Upper lobe of left lung (tissue), 6 donors: ENCODE results near the gene SIRT3. TPM values are rescaled to one million over a fixed set of nuclear protein-coding genes. Genes with fewer than 3 reads are reported as not detected.
"Not testable (repeated sequence)": the region's sequence is repeated elsewhere in the genome, so short reads cannot be mapped to it uniquely, and the experiment has no call there.

Source experiments
- ATAC-seq, 2 donors: fragments of 200-7000 bp; cut with Tn5 transposase; one replicate each; pipeline ENCODE4 v1.9.1; 2022; ENCODE audit warnings: mild to moderate bottlenecking in 2 of 2, moderate library complexity in 2 of 2; ENCODE audit not compliant: low FRiP score in 2 of 2
- DNase-seq, 2 donors: peaks; one replicate each; pipeline ENCODE4 v3.0.0-alpha.2; 2019 to 2020
- H3K27ac ChIP-seq, 4 donors: fragments of 200-600 bp; sonication (generic); one replicate each; pipeline ENCODE4 v1.5.1; 2016 to 2019
- H3K27me3 ChIP-seq, 4 donors: fragments of 200-600 bp; sonication (generic); one replicate each; pipeline ENCODE4 v1.5.1; 2017 to 2019
- H3K36me3 ChIP-seq, 4 donors: fragments of 200-600 bp; sonication (generic); one replicate each; pipeline ENCODE4 v1.5.1; 2016 to 2019
- H3K4me1 ChIP-seq, 4 donors: fragments of 200-600 bp; sonication (generic); one replicate each; pipeline ENCODE4 v1.5.1; 2018 to 2019
- H3K4me3 ChIP-seq, 4 donors: fragments of 200-600 bp; sonication (generic); one replicate each; pipeline ENCODE4 v1.5.1; 2017 to 2019; ENCODE audit warnings: mild to moderate bottlenecking in 2 of 4, moderate library complexity in 1 of 4
- H3K9me3 ChIP-seq, 4 donors: fragments of 200-600 bp; sonication (generic); one replicate each; pipeline ENCODE4 v1.5.1; 2018 to 2019
- CTCF ChIP-seq, 6 experiments: fragments of 450-650 bp in 4 of 6; fragments of 200-600 bp in 2 of 6; sonication (generic) in 2 of 6; IDR thresholded peaks; one replicate each; pipeline ENCODE4 v1.5.1; 2016 to 2019; ENCODE audit warnings: antibody characterized with exemption in 6 of 6
- EP300 ChIP-seq, 4 donors: sonication (generic); formaldehyde crosslinking; IDR thresholded peaks; one replicate each; pipeline ENCODE4 v1.5.1; 2017; ENCODE audit warnings: antibody characterized with exemption in 4 of 4, control low read depth in 2 of 4
- POLR2A ChIP-seq, 4 donors: fragments of 450-650 bp; IDR thresholded peaks; one replicate each; pipeline ENCODE4 v1.5.1; 2016 to 2017; ENCODE audit warnings: antibody characterized with exemption in 4 of 4, mild to moderate bottlenecking in 2 of 4
- POLR2AphosphoS5 ChIP-seq, 2 donors: sonication (generic); formaldehyde crosslinking; IDR thresholded peaks; one replicate each; pipeline ENCODE4 v1.5.1; 2017; ENCODE audit warnings: antibody characterized with exemption in 2 of 2
- WGBS, 2 donors: methylation state at CpG; one replicate each; pipeline ENCODE4 v1.1.5; 2017 to 2018; 5-methylcytosine and 5-hydroxymethylcytosine counted together
- total RNA-seq, 6 donors: library from RNA; depleted of rRNA in 4 of 6; stranded (reverse); fragments of >200 nt in 4 of 6; gene quantifications; one replicate each; pipeline versions ENCODE4 v1.1.0 to v1.2.1, GENCODE V29; 2016 to 2021
- donor health status: DM: no; HTN: no; CAD: no; lungs with moderate emphysema.
- donor health status: DM: no; HTN: yes; CAD: no; lungs with severe emphysema.

The SIRT3 gene
- total RNA-seq, 6 donors from 2014 or later = 11.7 to 37.6 (median 24.0) TPM

- Histone ChIP-seq H3K4me3 (no peak overlapping the region), H3K36me3 (peaks cover 40 to 84% (median 76%) of the 10 kb centered on the region in 4 donors), H3K4me1 (no peaks in the 10 kb centered on the region), H3K9me3 (no peaks in the 10 kb centered on the region), H3K27me3 (no peaks in the 10 kb centered on the region), H3K27ac (peak overlapping the region in 1 of 4 donors; percentile 42)
- ATAC-seq (no peak), DNase-seq (no peak)
- 90 to 92% methylated on average over 5 of the region's 5 CpGs for WGBS, 2 donors
- TF ChIP-seq POLR2A (IDR thresholded peaks at IDR 0.05) (no peak), EP300 (IDR thresholded peaks at IDR 0.05) (no peak), POLR2AphosphoS5 (IDR thresholded peaks at IDR 0.05) (no peak), CTCF (IDR thresholded peaks at IDR 0.05) (no peak)
Observed at GRCh38 chr11:250274-250673, 14.1 kb upstream of the SIRT3 start.

GRCh38 chr11:249062-249461 is 12.9 kb upstream of the SIRT3 start:
- ATAC-seq (no peak), DNase-seq (no peak)
- Histone ChIP-seq H3K27ac (no peak overlapping the region), H3K9me3 (no peaks in the 10 kb centered on the region), H3K27me3 (no peaks in the 10 kb centered on the region), H3K36me3 (peaks cover 45 to 96% (median 84%) of the 10 kb centered on the region in 4 donors), H3K4me3 (no peak overlapping the region), H3K4me1 (no peaks in the 10 kb centered on the region)
- 91 to 95% methylated on average over 8 of the region's 8 CpGs for WGBS, 2 donors
- TF ChIP-seq EP300 (IDR thresholded peaks at IDR 0.05) (no peak), POLR2AphosphoS5 (IDR thresholded peaks at IDR 0.05) (no peak)

GRCh38 chr11:244376-244775 is 8.2 kb upstream of the SIRT3 start:
- ATAC-seq (no peak), DNase-seq (no peak)
- TF ChIP-seq POLR2A (IDR thresholded peaks at IDR 0.05) = no peak
- TF ChIP-seq EP300 (IDR thresholded peaks at IDR 0.05) = no peak
- TF ChIP-seq CTCF (IDR thresholded peaks at IDR 0.05) = no peak
- no peak for TF ChIP-seq POLR2AphosphoS5 (IDR thresholded peaks at IDR 0.05)
- Histone ChIP-seq H3K4me3 (no peak overlapping the region), H3K36me3 (peaks cover 29 to 93% (median 63%) of the 10 kb centered on the region in 4 donors), H3K27ac (no peak overlapping the region), H3K9me3 (no peaks in the 10 kb centered on the region), H3K27me3 (no peaks in the 10 kb centered on the region), H3K4me1 (no peaks in the 10 kb centered on the region)
- WGBS, 2 donors = 95 to 96% methylated on average over 2 of the region's 2 CpGs

GRCh38 chr11:241634-242033 is 5.5 kb upstream of the SIRT3 start:
- DNase-seq = no peak
- peaks cover 12 to 20% (median 13%) of the 10 kb centered on the region in 4 donors for H3K4me1 ChIP-seq
- H3K36me3 ChIP-seq = peaks cover 18 to 71% (median 38%) of the 10 kb centered on the region in 4 donors
- no peak overlapping the region for H3K4me3 ChIP-seq
- no peak for ATAC-seq
- no peak for TF ChIP-seq POLR2A (IDR thresholded peaks at IDR 0.05)
- no peak for TF ChIP-seq CTCF (IDR thresholded peaks at IDR 0.05)
- no peak for TF ChIP-seq POLR2AphosphoS5 (IDR thresholded peaks at IDR 0.05)
- TF ChIP-seq EP300 (IDR thresholded peaks at IDR 0.05) = no peak
- WGBS, 2 donors = 93 to 98% methylated on average over 5 of the region's 5 CpGs
- H3K27me3 ChIP-seq = no peaks in the 10 kb centered on the region
- no peaks in the 10 kb centered on the region for H3K9me3 ChIP-seq
- no peak overlapping the region for H3K27ac ChIP-seq

- Histone ChIP-seq H3K4me3 (no peak overlapping the region), H3K27me3 (no peaks in the 10 kb centered on the region), H3K27ac (no peak overlapping the region), H3K36me3 (peaks cover 6 to 58% (median 28%) of the 10 kb centered on the region in 4 donors), H3K4me1 (peaks cover 16 to 25% (median 18%) of the 10 kb centered on the region in 4 donors), H3K9me3 (no peaks in the 10 kb centered on the region)
- ATAC-seq = no peak
- 60 to 63% methylated on average over 1 of the region's 1 CpG for WGBS, 2 donors
- TF ChIP-seq POLR2A (IDR thresholded peaks at IDR 0.05) = no peak
- TF ChIP-seq POLR2AphosphoS5 (IDR thresholded peaks at IDR 0.05) = no peak
- DNase-seq = no peak
Observed at GRCh38 chr11:240315-240714, 4.2 kb upstream of the SIRT3 start.

GRCh38 chr11:238346-238745 is 2.2 kb upstream of the SIRT3 start:
- not testable (repeated sequence) for H3K9me3 ChIP-seq, H3K4me3 ChIP-seq, H3K27ac ChIP-seq, ATAC-seq, H3K27me3 ChIP-seq, DNase-seq
- H3K36me3 ChIP-seq = peaks cover 0 to 38% (median 14%) of the 10 kb centered on the region in 4 donors
- H3K4me1 ChIP-seq = peaks cover 21 to 31% (median 23%) of the 10 kb centered on the region in 4 donors
- WGBS, 2 donors = 87 to 91% methylated on average over 7 of the region's 7 CpGs
